PFSK-1 (cell line): Measurements from ENCODE around the gene UROS.

Source experiments
- POLR2AphosphoS5 ChIP-seq: IDR thresholded peaks from 2 replicates; pipeline ENCODE4 v1.6.1; 2012; ENCODE audit warnings: low read depth, mild to moderate bottlenecking, control low read depth, low read length, moderate library complexity
- REST ChIP-seq, 2 experiments: IDR thresholded peaks; 2 replicates each; pipeline versions ENCODE4 v1.6.1 to v1.8.0; 2011 to 2012; ENCODE audit warnings: low read depth in 2 of 2, low read length in 2 of 2, control low read depth in 1 of 2, inconsistent platforms in 1 of 2, mild to moderate bottlenecking in 1 of 2, moderate library complexity in 1 of 2; ENCODE audit not compliant: insufficient read depth in 1 of 2
- TAF1 ChIP-seq: IDR thresholded peaks from 2 replicates; pipeline ENCODE4 v1.6.1; 2012; ENCODE audit warnings: low read length, control low read depth, borderline replicate concordance; ENCODE audit not compliant: insufficient read depth

DNA sequence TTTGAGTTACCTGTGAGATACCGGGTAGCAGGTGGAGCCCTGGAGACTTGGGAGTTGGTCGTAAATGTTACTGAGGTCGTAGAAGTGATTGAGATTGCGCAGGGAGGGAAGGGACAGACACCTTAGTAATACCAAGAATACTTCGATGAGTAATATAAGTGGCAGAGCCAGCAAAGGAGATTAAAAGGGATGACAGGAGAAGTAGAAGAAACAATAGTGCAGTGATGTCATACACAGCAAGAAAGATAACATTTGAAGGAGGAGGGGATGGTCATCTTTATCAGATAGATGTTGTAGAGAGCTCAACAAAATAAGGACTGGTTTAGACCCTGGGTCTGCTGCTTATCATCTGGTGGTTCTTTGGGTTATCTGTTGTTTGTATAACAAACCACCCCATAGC is 5.3 kb upstream of the UROS start:
- TF ChIP-seq TAF1 (no peak), REST (IDR thresholded peaks at IDR 0.05; ENCODE audit: insufficient read depth in 1 of 2, low read depth in 2 of 2, low read length in 2 of 2) (no peak), POLR2AphosphoS5 (no peak)
